HS-27A (cell line): ENCODE results near the gene TACR1.
A peak's percentile ranks its signal among the peaks of the same experiment; 100 is the strongest.
"Not testable (repeated sequence)": the region's sequence is repeated elsewhere in the genome, so short reads cannot be mapped to it uniquely, and the experiment has no call there.

Experiments used
- DNase-seq: peaks from one replicate; pipeline ENCODE4 v3.0.0-alpha.2; 2012; ENCODE audit warnings: low read depth, missing footprints

The TACR1 gene

DNA sequence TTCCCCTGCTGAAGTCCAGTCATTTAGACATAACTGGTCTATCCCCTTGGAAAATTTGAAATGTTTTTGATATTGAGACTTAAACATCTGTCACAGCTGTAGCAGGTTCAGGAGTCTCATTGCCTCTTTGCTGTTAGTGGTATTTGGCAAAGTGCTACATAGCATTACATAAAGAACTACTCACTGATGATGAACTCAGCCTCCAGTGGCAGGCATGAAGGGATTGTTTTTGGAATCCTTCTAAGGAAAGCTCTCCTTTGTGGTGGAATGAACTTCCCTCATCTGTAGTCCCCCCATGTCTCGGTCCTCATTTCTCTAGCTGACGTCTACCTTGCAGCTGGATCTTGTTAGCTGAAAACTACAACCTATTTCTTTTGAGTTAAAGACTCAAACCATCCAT lies 111.6 kb downstream of the TACR1 start:
- no peak for DNase-seq

- DNase-seq = no peak
Measured at GRCh38 chr2:75079575-75079974, 119.7 kb downstream of the TACR1 start.

GRCh38 chr2:75077909-75078308 lies 121.4 kb downstream of the TACR1 start:
- no peak for DNase-seq

- DNase-seq = no peak
Measured at GRCh38 chr2:75076088-75076487, 123.2 kb downstream of the TACR1 start.

DNA sequence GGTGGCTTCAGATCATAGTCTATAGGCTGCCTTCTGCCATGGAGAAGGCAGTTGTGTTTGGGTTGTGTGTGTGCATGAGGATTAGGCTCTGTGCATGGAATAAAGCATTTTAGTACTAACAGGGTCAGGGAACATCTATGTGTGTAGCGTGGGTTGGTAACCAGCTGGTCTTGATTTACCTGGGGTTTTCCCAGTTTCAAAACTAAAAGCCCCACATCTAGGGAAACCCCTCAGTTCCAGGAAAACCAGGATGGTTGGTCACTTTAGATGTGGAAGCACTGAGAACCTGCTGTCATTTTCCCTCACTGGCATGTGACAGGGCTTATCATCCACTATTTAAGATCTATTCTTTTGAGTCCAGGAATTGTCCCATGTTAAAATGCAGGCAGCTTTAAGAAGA lies 124.6 kb downstream of the TACR1 start:
- DNase-seq = no peak

GRCh38 chr2:75074228-75074627 lies 125.1 kb downstream of the TACR1 start:
- DNase-seq = no peak

- no peak for DNase-seq
Measured at GRCh38 chr2:75071766-75072165, 127.6 kb downstream of the TACR1 start.

- no peak for DNase-seq
Measured at GRCh38 chr2:75068546-75068945, 130.8 kb downstream of the TACR1 start.

DNA sequence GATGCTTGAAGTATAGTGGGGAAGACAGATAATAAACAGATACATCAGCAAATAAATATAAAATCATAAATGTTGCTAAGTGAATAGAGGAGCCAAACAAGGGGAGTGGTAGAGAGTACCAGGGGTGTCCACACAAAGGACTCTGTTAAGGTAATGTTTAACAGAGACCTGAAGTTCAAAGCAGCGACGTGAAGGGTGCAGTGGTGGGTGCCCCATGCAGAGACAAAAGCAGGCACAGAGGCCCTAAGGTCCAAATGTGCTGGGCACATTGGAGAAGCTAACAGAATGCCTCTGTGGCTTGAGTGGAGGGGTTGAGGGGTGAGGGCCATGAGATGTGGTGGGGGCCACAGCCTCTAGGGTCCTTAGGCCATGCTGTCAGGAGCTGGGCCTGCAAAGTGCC lies 131.8 kb downstream of the TACR1 start:
- no peak for DNase-seq

DNA sequence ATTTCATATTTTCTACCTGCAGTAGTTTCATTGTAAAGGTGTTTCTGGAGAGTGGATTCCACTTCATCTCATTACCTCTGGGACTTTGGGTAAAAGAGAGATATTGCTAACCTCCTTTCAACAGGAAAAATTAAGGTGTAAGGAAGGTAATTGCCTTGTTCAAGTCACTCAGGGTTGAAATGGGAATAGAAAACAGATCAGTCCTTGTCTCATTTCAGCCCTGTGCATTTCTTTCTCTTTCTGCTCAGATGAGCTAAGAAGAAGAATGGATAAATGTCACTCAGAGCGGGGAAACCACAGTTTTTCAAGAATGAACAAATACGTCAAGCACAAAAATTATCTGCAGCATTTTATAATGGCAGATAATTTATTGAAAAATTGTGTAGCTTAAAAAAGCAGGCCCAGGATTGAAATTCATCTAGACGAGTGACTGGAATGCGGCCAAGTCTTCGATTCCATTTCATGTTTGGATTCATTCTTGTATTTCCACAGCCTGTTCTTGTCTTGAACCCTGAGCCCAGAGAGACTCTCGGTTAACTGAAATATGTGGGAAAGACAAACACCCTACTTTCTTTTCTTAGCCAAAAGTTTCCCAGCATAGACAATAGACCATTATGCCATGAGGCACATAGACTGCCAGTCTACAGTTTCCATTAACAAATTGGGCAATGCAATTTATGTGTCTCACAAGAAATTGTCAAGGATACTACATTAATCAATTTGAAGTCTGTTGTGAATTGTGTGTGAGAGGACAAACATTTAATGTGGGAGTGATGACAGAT lies 133.0 kb downstream of the TACR1 start:
- DNase-seq = no peak

DNA sequence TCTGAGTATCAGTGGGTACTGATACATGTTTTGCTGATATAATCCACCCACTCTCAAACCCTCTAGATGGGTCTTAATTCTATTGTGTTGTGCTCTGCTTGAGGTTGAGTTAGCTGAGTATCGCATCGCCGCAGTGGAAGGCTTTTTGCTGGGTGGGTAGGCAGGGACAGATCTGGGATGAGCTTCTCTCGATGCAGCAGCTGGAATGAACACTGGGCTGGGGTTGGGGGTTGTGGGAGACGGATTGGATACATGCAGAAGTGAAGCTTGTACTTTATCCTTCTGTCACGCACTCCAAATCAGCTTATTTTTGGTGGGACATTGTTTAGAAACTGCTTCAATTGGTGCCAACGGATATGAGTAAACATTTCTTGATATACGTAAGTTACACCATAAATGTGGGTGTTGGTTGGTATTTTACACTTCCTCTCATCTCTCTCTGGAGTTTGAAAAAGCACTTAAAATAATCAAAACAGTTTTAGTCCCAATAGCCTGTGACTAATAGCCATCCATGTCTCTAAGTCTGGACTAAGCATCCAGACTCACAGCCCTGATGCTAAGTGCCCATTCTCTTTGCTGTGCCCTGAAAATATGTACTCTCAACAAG lies 133.8 kb downstream of the TACR1 start:
- no peak for DNase-seq

GRCh38 chr2:75064691-75065396 lies 134.5 kb downstream of the TACR1 start:
- DNase-seq = peak; percentile 31

DNA sequence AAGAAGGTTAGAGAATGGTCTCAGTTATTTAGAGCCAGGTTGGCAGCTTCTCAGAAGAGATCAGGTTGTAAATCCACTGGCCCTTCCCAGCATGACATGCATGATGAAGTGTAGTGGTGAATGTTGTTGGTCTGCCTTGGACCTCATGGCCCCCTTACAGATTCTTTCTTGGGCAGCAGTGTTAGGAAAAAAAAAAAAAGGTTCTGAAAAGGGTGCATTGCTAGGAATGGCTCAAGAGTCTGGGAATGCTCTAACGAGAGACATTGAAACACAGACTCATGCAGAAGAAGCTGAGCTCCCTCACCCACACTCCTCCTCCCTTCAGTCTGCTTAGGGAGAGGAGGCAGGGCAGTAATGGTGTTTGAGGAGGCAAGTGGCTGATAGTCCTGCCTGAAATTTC lies 135.4 kb downstream of the TACR1 start:
- DNase-seq = no peak

DNA sequence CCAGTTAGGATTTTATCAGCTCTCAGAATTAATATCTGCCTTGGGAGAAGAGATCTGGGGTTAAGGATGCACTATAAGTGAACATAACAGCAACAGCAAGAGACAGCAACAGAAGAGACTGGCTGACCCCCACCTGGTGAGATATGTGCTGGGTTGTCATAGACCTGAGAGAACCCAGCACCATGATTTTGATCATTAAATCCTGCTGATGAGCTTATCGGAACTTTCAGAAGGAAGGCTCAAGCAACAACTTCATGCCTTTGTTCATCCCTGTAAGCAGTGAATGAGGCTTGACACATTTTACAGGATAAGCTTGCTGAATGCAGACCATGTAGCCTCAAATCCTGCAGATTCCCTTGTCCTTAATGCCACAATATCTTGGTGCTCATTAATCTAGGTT lies 140.9 kb downstream of the TACR1 start:
- no peak for DNase-seq

DNA sequence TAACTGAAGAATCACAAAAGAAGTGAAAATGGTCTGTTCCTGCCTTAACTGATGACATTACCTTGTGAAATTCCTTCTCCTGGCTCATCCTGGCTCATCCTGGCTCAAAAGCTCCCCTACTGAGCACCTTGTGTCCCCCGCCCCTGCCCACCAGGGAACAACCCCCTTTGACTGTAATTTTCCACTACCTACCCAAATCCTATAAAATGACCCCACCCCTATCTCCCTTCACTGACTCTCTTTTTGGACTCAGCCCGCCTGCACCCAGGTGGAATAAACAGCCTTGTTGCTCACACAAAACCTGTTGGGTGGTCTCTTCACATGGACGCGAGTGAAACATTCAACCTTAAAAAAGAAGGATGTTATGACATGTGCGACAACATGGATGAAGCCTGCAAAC lies 142.2 kb downstream of the TACR1 start:
- DNase-seq = not testable (repeated sequence)

GRCh38 chr2:75055820-75056675 lies 143.3 kb downstream of the TACR1 start:
- no peak for DNase-seq

- no peak for DNase-seq
Measured at GRCh38 chr2:75055142-75055819, 144.0 kb downstream of the TACR1 start.

GRCh38 chr2:75054296-75054695 lies 145.0 kb downstream of the TACR1 start:
- no peak for DNase-seq

- no peak for DNase-seq
Measured at GRCh38 chr2:75053484-75054112, 145.7 kb downstream of the TACR1 start.

DNA sequence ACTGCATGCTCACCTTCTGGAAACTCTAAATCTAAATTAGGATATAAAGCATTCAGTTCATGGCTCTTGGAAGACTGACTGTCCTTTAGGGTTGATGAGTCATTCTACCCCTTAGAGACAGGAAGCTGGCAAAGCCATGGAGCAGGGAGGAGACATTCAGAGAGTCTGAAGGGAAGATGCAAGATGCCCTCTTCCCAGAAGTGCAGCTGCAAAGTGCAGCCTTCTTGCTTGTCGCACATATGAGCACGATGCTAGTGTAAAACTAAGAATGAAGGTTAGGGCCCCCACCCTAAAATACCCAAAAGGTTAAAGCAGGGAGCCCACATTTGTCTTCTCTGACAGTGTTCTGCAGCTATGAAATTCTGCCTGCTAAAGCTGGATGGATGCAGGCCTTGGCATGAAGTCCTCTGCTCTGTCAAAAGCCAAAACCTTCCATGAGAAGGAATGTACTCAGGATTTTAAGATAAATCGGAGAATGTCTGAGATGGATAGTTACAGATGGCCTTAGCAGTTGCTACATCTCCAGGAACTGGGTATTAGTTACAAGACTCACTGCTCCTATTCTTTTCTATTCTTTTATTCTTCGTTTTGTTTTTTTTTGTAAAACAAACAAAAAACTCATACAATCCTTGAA lies 151.2 kb downstream of the TACR1 start:
- DNase-seq = peak; percentile 40
